Glomerular visceral epithelial cell (primary cell): ENCODE data around the gene BEND4.

Source experiments
- DNase-seq: peaks from one replicate; pipeline ENCODE4 v3.0.0-alpha.2; 2016; ENCODE audit errors: extremely low spot score

The BEND4 gene

GRCh38 chr4:42104521-42104920 lies 47.9 kb downstream of the BEND4 start:
- no peak for DNase-seq

- DNase-seq = peak; percentile 55
These were observed 50.9 kb downstream of the BEND4 start for GRCh38 chr4:42101446-42101975.

- DNase-seq = no peak
These were observed 64.1 kb downstream of the BEND4 start for GRCh38 chr4:42088386-42088785.

GRCh38 chr4:42083816-42084215 lies 68.6 kb downstream of the BEND4 start:
- DNase-seq = peak; percentile 9

GRCh38 chr4:42080306-42080705 lies 72.1 kb downstream of the BEND4 start:
- DNase-seq = no peak

- DNase-seq = no peak
These were observed 74.2 kb downstream of the BEND4 start for GRCh38 chr4:42078184-42078801.

- no peak for DNase-seq
These were observed 78.2 kb downstream of the BEND4 start for GRCh38 chr4:42074294-42074693.

- DNase-seq = no peak
These were observed 82.0 kb downstream of the BEND4 start for GRCh38 chr4:42070463-42070862.

- DNase-seq = no peak
These were observed 85.2 kb downstream of the BEND4 start for GRCh38 chr4:42067264-42067663.

GRCh38 chr4:42066402-42066801 lies 86.1 kb downstream of the BEND4 start:
- no peak for DNase-seq
